ENCODE results near the gene MLST8.
A peak's percentile ranks its signal among the peaks of the same experiment; 100 is the strongest.

The MLST8 gene, protein sequence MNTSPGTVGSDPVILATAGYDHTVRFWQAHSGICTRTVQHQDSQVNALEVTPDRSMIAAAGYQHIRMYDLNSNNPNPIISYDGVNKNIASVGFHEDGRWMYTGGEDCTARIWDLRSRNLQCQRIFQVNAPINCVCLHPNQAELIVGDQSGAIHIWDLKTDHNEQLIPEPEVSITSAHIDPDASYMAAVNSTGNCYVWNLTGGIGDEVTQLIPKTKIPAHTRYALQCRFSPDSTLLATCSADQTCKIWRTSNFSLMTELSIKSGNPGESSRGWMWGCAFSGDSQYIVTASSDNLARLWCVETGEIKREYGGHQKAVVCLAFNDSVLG

DNA sequence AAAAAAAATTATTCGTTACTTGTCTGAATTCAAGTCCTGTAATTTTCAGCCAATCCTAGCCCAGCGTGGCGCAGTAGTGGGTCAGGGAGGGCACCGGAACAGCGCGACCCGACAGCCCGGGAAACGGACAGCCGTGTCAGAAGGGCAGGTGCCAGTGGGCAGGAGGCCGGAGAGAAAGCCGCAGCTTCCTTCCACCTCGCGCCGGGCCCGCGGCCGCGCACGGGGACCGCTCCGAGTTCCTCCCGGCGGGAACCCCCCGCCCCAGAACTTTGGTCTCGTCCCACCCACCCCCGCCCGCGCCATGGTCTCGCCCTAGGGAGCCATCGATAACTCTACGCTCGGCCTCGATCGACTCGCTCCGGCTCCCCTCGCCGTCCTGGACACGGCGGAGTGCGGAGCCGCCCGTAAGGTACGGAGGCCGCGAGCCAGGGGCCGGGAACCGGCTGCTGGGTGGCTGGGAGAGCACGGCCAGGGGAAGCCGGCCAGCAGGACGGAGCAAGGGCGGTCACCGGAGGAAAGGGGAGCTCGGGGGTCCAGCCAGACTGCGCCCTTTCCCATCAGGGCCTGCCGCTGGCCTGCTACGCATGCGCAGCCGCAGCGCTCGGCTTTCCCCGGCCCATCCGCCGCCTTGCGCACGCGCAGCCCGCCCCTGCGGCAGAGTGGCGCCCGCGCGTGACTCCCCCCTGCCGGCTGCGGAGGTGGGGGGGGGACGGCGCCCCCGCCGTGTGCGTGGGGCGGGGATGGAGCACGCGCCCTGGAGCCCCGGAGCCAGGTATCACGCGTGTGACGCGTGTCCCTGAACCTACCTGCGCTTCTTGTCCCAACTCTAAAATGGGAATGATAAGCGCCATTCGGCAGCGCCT is at the start of gene MLST8:
MLST8 (plus strand) TSS at position 351 of the 863 bp plus-strand sequence. CDS start 632 bp downstream, outside the sequence.
- peak; percentile 69 for DNase-seq

DNA sequence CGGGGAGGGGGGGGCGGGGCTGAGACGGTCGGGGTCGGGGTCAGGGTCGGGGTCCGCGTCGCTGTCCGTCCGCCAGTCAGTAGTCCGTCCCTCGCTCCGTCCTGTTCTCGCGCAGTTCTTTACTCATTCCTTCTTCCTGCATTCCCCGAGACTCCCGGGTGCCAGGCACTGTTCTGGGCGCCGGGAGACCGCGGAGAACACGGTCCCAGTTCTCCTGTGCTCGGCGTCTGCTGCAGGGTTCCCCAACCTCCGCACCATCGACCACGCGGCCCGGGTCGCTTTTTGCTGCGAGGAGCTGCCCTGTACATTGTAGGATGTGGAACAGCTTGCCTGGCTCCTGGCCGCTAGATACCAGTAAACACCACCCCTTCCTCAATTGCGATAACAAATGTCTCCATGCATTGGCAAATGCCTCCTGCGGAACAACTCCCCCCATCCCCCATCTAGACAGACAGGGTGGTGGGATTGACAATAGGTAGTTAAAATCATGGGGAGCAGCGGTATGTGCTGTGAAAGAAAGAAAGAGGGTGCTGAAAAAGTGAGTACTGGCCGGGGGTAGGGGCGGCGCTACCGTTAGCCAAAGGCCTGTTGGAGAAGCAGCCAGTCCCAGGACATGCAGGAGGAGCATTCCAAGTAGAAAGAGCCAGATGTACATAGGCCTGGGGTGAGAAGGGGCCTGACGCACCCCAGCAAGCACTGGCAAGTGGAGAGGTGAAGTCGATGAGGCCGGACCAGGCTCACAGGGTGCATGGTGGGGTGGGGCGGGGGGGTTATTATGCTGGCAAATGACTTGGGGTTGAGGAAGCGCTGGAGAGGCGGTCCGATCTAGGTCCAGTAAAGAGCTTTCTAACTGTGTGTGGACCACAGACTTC is 49.0 kb upstream of the MLST8 start:
- DNase-seq = no peak

DNA sequence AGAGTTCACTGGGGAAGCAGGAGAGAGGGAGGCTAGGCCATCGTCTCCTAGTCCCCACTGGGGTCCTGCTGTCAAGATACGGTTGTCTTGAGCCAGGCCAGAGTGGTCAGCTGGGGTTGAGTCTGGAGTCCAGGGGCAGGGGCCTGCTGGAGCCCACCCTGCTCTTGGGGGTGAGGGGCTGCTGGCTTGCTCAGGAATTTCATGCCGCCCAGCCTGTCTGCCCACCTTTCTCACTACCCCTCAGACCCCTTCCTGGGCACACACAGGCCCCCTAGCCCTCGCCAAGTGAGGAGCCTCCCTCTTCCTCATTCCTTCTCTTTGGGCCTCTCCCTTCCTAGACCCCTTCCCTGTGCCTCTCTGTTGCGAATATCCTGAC is 48.4 kb upstream of the MLST8 start:
- no peak for DNase-seq

DNA sequence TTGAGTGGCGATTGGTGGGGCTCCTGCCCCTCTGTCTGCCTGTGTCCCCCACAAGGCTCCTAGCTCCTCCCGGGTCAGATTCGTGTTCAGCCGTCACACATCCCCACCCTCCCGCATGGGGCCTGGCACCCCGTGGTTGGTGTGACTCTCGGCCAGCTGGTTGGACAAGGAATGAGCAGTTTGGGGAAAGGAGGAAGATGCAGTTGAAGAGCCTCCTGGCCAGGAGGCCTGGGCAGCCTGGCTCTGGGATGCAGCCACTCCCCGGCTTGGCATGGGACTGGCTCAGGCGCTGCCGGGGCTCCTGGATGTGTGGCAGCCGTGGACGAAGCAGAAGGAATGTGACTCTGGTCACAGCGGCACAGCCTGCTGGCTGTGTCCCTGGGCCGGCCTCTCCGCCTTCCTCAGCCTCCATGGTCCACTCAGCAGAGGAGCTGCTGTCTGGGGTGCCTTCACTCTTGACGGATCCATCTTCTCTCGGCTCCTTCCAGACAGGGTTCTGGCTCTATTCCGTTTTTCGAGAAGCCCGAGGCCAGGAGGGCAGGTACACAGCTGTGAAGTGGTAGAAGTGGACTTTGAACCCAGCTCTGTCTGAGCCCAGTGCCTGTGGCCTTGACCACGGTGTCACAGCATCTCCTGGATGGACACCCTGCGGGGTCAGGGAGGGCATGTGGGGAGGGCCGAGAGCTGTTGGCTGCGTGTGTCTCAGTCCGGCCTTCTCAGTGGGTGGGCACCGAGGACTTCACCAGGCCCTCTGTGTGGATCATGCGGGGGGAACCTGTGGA is 47.6 kb upstream of the MLST8 start:
- no peak for DNase-seq

DNA sequence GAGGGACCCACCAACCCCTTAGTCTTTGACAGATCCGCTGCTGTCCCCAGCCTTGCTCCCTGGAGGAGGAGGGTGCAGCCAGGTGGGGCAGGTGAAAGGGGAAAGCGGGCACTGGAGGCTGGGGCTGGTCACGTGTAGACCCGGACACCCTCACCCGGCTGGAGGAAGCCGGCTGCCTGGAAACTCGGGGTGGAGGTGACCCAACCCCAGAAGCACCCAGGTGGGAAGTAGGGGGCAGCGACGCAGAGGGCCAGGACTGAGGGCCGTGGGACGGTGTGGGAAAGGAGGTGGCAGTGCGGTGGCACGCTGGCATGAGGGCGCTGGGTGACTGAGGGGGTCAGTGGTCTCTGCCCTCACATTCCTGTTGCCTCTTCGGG is 47.0 kb upstream of the MLST8 start:
- no peak for DNase-seq

DNA sequence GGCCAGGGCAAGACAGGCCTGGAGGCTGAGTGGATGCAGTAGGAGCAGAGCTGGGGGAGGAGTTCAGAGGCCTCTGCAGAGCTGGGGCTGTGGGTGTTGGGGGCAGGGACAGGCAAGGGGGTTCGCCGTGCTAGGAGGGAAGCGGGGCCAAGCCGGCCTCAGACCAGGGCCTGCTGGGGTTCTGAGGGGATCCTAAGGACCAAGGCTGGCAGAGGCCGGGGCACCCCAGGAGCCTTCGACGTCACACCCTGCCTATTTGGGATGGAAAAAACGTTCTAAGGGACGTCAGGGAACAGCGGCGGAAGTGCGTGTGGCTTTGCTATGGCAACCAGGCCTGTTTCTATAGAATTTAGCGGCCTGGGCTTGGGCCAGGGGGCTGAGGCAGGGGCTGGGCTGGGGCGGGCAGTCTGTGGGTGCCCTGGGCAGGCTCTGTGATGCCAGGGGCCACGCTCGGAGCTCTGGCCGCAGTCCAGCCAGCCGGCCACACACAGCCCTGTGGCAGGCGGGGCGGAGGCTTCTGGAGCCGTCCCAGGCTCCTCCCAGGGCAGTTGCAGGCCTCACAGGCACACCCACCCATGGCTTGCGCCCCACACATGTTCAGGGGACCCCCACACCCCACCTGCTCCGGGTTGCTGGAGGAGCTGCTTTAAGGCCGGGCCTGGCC is 45.9 kb upstream of the MLST8 start:
- no peak for DNase-seq

DNA sequence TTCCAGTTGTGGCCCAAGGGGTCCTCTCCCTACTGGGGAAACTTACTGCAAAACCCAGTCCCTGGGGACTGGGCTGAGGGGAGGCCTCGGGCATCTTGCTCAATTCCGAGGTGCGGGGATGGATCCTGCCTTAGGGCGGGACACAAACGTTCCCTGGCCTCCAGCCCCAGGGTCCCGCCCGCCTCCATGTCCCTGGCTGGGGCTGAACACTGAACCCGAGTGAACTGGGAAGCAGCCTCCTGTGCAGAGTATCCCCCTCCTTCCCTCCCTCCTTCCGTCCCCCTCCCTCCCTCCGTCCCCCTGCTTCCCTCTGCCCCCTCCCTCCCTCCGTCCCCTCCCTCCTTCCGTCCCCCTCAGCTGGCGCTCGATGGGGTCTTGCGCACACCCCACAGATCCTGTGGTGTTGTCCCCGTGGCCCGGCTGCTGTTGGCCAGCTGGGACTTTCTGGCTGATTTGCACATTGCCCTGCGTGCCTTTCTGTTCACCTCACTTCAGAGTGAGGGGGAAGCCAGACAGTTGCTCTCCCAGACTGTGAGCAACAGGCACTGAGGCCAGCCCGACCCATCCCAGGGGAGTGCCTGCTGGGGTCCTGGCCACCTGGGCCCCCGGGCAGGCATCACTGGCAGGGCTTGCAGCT is 44.2 kb upstream of the MLST8 start:
- DNase-seq = no peak

DNA sequence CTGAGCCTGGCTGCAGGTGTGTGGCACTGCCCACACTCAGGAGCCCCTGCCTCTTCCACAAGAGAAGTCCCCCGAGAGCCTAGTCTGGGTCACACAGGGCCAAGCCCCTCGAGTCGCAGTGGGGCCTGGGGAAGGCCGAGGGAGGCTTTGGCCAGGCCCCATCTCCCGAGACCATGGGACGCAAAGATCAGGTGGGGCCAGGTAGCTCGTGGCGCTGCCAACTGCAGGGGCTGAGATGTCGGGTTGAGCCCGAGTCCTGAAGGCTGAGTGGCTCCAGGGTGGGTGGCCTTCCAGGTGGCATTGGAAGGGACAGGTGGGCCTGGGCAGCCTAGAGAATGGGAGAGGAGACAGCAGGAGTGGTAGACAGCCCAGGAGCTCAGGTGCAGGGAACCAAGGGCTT is 43.3 kb upstream of the MLST8 start:
- DNase-seq = no peak

DNA sequence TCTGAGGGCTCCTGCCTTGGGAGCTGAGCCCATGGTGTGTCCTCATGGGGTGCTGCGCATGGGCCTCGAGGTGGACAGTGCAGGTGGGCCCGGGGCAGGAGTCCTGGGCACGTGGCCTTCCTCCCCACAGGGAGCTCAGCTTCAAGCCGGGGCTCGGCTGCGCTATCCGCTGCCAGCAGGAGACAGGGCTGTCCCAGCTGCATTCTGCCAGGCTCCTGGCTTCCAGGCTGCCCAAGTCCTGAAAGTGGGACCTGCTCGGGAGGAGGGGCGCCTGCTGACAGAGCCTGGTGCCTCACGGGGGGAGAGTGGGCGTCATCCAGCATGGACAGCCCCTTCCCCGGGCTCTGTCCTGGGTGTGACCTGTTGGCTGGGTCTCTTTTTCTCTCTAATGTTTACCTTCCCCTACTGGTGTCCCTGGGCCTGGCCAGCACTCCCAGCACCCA is 42.6 kb upstream of the MLST8 start:
- DNase-seq = no peak

DNA sequence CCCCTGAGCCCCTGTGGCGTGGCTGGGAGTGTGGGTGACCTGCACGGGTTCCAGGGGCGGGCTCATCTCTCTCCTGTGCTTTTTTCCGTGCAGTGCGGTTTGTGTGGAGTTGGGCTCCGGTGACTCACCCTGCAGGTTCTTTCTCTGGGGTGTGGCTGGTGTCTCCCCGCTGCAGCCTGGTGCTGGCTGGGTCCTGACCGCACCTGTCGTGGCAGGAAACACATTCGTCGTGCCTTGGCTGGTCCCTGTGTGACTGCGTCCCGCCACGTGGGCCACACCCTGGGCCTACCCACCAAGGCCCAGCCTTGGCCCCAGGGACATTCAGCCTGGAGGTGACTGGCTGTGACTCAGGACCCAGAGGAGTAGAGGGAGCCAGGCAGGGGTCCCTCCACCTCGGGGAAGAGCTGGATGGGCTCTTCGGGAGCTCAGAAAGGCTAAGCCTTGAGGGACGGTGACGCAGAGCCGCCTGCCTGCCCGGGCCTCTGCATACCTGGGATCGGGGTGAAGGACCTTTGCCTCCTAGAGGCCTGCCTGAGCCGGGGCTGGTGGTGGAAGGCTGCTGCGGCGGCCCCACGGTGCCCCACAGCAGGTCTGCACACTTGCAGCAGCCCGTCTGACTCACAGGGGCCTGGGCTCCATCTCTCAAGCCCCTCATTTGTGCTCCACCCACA is 41.9 kb upstream of the MLST8 start:
- no peak for DNase-seq

DNA sequence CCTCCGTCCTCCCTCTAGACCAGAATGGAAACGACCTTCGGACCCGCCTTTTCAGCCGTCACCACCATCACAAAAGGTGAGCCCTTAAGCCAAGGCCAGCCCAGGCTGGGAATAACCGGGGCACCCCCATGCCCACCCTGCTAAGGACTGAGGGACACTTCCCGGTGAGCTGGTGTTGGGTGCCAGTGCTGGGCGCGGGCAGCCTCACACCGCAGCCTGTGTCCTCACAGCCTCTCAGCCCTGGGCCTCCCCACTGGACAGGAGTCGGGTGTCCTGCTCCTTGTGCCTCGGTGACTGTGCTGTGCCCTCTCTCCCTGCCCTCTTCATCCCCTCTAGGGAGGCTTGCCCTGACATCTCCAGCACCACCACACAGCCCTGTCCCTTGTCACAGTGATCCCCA is 39.4 kb upstream of the MLST8 start:
- DNase-seq = no peak

DNA sequence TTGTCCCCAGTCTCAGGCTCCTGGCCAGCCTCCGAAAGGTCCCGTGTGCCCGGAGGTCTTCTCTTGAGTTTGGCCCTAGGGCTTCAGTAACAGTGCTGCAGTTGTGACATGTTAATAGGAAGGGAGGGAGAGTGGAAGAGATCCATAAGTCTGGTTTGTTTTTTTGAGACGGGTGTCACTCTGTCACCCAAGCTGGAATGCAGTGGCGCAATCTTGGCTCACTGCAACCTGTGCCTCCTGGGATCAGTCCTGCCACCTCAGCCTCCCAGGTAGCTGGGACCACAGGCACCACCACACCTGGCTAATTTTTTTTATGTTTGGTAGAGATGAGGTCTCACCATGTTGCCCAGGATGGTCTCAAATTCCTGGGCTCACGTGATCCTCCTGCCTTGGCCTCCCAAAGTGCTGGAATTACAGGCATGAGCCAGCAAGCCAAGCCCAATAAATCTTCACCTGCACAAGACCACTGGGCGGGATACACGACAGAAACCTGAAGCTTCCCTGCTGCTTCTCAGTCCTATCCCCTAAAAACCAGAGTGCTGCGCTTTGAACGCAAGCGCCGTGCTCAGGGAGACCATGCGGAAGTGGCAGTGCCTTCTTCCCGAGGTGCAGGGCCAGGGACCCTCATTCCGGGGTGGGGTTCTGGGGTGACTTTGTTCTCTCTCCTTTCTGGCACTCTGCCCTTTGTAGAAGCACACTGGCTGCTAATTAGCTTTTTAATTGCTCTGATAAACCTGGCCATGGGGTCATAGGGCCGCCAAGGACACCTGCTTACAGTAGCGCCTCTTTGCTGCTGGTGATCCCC is 38.8 kb upstream of the MLST8 start:
- no peak for DNase-seq

DNA sequence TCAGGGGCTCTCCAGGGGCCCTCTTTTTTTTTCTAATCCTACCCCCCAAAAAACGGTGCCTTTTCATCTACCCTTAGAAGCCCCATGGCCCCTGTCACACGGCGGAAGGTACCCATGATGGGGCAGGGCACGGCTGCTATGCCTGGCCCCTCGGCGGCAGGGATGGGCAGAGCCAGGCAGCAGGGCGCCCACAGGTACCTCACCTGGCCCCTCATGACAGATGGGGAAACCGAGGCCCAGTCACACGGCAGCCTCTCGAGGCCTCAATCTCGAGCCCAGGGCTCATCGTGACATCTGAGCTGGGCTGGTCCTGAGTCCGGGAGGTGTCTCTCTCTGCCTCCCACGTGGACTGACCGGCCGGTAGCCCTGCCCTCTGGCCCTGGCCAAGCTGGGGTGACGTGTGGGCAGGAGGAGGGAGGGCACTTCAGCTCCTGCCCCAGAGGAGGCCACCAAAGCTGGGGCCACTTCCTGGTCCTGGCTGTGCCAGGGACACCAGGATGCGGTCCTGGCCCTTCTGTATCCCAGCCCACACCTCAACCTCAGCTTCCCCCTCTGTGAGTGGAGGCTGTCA is 38.1 kb upstream of the MLST8 start:
- no peak for DNase-seq

DNA sequence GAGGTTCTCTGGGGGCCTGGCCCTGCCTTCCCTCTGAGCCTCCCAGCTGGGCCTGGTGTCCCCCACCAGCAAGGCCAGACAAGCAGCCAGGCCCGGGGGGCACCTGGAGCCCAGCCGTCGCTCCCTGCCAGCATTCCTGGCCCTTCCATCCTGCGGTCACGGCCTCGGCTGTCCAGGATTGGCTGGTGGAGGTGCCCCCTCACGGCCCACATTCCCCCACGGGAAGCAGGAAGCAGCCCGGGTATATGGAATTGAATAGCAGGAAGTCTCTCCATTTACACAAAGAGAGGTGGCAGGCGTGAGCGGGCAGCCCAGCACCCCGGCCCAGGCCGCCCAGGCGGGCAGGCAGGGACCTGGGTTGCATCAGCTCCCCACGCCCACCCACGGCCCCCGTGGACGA is 35.2 kb upstream of the MLST8 start:
- no peak for DNase-seq

DNA sequence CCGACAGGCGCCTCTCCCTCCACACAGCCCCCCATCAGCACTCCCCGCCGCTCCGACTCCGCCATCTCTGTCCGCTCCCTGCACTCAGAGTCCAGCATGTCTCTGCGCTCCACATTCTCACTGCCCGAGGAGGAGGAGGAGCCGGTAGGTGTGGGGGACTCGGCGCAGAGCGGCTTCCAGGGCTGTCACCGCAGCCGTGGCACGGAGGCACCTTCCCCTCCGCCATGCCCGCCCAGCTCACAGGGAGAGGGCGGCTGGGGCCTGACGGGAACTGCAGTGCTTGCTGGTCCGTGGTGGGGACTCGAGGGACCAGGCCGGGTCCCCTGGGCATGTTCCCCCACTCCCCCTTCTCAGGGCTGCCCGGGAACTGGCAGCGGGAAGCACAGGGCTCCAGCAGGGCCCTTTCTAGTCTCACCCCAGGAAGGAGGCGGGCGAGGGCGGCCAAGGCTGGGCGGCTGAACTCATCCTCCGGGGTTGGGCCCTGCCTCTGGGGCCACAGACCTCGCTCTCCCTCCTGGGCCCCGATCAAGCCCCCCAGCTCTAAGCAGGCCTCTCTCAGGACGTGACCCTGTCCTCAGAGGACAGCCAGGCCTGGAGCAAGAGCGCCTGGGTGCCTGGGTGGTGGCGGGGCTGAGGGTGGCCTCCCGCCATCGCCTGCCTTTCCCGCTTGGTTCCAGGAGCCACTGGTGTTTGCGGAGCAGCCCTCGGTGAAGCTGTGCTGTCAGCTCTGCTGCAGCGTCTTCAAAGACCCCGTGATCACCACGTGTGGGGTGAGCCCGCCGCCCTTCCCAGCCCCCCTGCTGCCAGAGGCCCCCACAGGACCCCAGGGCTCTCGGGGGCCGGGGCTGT is 34.4 kb upstream of the MLST8 start:
- DNase-seq = no peak

DNA sequence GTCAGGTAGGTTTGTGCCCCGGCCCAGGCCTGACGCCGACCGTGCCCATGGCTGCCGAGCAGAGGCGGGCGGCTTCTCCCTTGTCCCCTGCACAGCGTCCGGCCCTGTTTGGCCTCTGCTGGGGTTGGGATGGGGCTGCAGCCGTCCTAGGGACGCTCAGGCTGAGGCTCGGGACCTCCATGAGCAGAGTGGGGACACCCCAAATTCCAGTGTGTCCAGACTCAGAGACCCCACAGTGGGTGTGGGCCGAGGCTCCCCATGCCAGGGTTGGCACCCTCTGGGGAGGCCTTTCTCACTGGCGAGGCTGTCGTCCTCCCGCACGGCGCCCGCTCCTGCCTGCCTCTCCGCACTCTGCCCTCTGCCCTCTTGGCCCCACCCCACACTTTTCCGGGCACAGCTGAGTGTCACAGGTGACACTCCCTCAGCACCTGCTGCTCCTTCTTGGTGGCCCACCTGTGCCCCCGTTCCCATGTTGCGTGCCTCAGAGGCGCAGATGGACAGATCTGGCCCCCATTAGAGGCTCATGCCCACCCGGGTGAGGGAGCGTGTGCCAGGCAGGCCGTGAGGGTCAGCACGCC is 33.6 kb upstream of the MLST8 start:
- DNase-seq = no peak

DNA sequence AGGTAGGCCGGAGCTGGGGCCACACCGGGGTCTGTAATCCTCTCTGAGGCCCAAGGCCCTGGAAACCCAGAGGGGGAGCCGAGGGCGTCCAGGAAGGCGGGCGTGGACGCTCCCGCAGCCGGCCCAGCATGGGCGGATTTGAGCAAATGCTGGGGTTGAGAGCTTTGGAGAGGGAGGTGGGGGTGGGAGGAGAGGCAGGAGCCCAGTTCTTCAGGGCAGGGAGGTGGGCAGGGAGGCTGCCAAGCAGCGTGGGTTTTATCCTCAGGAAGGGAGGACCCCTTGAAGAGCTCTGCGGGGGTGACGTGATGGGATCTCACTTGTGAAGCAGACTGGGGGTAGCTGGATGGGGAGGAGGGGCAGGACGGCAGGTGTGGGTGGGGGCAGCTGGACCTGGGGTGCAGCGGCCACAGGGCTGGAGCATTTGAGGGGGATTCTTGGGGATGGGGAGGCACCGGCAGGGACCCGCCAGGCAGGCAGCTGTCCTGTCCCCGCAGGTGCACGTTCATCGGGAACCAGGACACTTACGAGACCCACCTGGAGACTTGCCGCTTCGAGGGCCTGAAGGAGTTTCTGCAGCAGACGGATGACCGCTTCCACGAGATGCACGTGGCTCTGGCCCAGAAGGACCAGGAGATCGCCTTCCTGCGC is 32.4 kb upstream of the MLST8 start:
- DNase-seq = no peak

DNA sequence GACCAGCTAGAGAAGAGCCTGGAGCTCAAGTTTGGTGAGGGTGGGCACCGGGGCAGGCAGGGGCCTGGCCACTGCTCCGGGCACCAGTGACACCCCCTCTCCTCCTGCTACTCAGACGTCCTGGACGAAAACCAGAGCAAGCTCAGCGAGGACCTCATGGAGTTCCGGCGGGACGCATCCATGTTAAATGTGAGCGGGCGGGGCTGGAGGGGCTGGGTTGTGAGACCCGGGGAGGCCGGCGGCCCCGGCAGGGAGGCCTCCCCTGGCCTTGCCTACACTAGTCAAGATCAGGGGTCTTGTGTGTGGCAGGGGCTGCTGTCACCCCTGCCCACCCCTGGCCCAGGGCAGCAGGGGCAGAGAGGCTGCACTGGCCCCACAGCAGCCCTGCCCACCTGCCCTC is 31.9 kb upstream of the MLST8 start:
- DNase-seq = no peak
